ENCODE measurements around the gene DHODH. TPM values are rescaled to one million over a fixed set of nuclear protein-coding genes. Genes with fewer than 3 reads are reported as not detected.

The DHODH gene
- total RNA-seq, 2 experiments from 2014 or later: 31.1 to 31.8 TPM

DNA sequence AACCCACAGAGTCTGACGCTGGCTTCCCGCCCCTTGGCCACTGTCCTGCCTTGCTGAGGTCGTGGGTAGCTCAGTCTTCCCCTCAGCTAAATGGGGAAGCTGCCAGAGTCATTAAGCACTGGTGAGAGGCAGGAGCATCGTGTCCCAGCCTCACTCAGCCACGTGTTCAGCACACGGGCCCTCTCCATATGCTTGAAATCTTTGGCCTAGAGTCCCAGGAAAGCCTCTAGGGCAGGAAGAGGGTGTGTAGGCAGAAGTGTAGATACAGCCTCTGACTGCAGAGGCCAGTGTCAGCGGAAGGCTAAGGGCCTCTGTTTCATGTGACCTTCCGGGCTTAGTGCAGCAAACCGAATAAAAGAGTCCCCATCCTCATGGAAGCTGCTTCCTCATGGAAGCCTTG, 4.1 kb downstream of the DHODH start:
- CTCF ChIA-PET: interaction anchor here (0.9 kb wide), 1 partner anchor 80 kb away, joined by 3 read pairs; the partner anchor contains the start of genes DHX38 and TXNL4B
- POLR2A ChIA-PET: interaction anchor here (0.6 kb wide), 1 partner anchor 10 kb away, joined by 3 read pairs; no protein-coding TSS in a partner anchor

DNA sequence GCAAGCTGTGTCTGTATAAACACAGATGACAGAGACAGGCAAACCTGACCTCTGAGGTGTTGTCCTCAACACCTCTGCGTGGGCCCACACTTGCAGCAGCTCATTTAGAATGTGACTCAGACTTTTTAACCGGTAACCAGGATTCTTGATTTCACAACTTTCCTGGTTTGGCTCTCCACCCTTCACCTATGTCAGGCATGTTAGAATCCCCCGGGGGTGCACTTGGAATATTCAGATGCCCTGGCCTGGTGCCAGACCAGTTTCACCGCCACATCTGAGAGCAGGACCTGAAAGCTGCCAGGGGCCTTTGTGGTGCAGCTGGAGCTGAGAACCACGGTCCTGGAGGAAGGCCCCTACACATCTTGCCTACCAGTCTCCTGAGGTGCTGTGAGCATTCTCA, 4.8 kb downstream of the DHODH start:
- ChIA-PET CTCF (interaction anchor here (0.7 to 0.9 kb wide), 2 partner anchors 19 to 80 kb away, joined by 3 read pairs; partner anchors contain the start of genes DHX38 and TXNL4B), POLR2A (no interaction called here)

DNA sequence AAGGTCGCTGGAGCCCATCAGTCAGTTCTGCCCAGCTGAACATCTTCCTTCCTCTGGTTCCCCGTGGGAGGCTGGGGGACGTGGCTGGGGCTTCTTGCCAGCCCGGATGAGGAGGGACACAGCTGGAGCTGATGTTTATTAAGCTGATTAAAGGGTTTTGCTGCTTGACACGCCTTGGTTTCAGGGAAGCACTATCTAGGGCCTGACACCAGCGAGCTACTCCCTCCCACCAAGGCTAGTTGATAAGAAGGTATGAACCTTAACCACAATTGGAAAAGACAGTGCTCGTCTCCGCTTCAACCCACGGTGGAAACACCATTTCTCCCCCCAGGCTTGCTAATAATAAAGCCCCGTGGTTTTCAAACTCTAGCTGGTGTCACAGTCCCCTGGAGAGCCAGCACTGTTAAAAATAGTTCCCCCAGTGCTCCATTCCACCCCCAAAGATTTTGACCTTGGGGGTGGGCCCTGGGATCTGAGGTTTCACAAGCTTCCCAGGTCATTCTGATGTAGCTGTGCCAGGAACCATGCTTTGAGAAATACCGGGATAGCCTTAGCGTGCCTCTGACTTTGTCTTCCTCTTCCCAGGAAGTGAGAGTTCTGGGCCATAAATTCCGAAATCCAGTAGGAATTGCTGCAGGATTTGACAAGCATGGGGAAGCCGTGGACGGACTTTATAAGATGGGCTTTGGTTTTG, 5.5 kb downstream of the DHODH start:
- ChIA-PET POLR2A (no interaction called here), CTCF (no interaction called here)

DNA sequence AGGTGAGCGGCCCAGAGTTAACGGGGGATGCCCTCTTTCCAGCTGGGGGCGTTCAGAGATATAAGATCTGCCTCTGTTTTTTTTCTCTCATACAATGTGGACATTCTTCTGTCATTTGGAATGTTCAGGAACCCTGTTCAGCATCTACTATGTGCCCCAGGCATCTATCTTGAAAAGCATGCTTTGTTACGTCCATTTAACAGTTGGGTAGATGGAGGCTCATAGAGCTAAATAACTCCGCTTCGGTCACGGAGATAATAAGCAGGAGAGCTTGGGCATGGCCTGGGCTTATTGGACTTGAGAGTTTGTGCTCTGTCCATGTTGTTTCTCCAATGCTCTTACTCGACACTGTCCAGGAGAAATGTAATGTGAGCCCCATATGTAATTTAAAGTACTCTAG, 6.1 kb downstream of the DHODH start:
- POLR2A ChIA-PET: no interaction called here

DNA sequence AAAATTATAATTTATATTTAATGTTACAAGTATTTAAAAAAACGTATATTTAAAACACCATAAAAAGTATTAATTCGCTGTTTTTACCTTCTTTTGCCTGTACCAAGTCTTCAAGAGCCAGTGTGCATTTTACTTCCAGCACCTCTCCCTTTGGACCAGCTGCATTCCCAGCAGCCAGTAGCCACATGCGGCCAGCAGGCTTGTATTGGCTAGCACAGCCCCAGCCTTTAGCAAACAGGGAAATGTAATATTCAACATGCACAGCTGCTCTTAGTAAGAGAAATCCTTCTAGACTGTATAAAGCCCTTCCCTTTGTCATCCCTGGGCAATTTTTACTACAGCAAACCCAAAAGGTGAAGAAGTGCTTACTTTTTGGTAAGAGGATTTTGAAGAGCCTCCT, 6.6 kb downstream of the DHODH start:
- POLR2A ChIA-PET: no interaction called here
- CTCF ChIA-PET: no interaction called here

More for the DNA sequence above, 6.1 kb downstream of the DHODH start:
- CTCF ChIA-PET: no interaction called here

DNA sequence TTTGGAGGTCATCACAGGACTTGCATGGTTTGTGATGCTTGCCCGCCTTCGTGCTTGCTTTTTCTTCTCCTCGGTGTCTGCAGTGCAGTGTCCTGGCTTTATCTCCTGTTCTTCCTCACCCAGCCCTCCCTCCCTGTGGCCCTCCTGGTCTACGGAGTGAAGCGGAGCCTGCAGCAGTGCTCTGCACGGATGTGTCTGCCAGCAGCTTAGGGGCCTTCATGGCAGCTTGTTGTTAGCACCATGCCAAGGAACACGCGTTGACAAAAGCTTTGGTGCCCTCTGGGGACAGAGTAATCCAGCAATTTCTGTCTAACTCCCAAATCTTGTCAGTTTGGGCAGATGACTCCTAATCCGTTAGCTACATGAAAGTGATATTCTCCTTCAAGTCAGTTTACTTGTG, 9.9 kb downstream of the DHODH start:
- POLR2A ChIA-PET: no interaction called here
- CTCF ChIA-PET: no interaction called here

DNA sequence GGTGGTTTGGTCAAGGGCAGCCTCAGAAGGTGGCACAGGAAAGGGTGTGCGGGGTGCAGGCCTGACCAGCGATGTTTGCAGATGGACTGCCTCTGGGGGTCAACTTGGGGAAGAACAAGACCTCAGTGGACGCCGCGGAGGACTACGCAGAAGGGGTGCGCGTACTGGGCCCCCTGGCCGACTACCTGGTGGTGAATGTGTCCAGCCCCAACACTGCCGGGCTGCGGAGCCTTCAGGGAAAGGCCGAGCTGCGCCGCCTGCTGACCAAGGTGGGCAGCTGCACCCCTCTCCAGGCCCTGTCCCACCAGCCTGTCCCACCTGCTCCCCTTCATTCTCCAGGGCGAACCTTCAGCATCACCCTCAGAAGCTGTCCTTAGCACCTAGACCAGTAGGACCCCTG, 12.5 kb downstream of the DHODH start:
- POLR2A ChIA-PET: no interaction called here
- CTCF ChIA-PET: no interaction called here

DNA sequence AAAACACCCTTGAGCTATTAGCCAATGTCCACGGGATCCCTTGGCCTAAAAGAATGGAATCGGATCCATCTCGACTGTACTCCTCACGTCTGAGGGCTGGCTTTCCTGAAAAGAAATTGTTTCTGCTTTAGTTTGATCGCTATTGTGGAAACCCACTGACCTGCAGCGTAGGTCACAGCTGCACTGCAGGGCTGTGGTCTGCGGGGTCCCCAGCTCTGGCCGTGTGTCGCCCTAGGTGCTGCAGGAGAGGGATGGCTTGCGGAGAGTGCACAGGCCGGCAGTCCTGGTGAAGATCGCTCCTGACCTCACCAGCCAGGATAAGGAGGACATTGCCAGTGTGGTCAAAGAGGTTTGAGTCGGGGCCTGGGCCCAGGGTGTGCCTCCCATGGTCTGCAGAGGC, 13.6 kb downstream of the DHODH start:
- ChIA-PET CTCF (no interaction called here), POLR2A (interaction anchor here (0.6 kb wide), 1 partner anchor 10 kb away, joined by 3 read pairs; no protein-coding TSS in a partner anchor)

DNA sequence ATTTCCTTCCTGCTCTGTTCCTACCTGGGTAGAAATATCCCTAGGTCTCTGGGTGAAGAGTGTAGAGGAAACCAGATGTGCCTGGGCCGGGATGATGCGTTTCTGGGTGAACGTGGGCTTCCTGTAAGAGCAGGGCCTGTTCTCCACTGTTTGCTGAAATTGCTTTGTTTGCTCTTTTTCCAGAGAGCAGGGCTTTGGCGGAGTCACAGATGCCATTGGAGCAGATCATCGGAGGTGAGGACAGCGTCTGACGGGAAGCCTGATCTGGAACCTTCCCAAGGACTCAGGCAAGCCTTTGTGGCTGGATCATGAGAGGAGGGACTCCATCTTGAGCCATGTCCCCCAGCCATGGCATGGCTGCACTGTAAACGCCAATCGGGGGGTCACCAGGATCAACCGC, 15.4 kb downstream of the DHODH start:
- CTCF ChIA-PET: no interaction called here

DNA sequence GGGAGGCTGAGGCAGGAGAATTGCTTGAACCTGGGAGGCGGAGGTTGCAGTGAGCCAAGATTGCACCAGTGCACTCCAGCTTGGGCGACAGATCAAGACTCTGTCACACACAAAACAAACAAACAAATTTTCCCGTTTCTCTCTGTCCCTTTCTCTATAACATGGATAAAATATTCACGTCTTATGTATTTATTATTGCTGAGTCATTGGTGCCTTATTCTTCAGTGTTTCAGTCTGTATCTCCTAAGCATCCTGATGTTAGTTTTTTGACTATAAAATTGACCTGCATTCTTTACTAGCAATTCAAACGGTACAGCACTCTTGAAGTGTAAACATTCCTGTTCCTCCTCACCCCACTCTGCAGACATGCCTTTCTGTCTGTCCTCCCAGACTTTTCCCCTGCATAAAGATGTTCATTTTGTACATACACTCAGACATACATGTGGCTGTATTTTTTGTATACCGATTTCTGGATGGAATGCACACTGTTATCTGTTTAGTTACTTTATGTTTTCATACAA, 16.4 kb downstream of the DHODH start:
- POLR2A ChIA-PET: no interaction called here
- CTCF ChIA-PET: no interaction called here

More for the DNA sequence above, 15.4 kb downstream of the DHODH start:
- POLR2A ChIA-PET: no interaction called here

DNA sequence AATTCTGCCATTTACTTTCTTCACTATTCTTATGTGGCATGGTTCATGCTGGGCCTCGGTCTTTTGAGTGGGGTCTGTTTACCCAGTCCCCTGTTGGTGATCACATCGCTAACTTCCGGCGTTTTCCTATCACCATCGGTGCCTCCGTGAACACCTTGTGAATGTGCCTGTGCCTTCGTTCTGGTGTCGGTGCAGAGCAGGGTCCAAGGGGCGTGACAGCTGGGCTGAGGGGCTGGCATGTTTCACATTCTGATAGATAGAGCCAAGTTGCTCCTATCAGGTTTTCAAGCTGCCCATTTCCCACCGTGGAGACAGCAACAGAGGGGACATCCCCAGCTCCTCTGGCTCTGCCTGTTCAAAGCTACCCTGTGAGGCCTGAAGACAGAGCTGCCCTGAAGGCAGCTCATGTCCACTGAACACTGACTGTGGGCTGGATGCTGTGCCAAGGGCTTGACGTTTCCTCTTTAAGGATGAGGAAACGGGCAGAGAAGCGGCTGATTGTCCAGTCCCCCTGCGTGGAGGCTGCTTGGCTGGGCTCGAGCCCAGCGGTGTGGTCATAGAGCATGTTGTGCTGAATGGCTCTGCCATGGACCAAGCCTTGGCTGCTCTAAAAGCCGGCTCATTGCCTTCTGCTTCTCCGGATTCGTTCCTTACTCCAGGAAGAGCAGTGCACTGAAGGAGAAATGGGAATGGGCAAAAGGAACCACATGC, 17.0 kb downstream of the DHODH start:
- ChIA-PET POLR2A (no interaction called here), CTCF (no interaction called here)

DNA sequence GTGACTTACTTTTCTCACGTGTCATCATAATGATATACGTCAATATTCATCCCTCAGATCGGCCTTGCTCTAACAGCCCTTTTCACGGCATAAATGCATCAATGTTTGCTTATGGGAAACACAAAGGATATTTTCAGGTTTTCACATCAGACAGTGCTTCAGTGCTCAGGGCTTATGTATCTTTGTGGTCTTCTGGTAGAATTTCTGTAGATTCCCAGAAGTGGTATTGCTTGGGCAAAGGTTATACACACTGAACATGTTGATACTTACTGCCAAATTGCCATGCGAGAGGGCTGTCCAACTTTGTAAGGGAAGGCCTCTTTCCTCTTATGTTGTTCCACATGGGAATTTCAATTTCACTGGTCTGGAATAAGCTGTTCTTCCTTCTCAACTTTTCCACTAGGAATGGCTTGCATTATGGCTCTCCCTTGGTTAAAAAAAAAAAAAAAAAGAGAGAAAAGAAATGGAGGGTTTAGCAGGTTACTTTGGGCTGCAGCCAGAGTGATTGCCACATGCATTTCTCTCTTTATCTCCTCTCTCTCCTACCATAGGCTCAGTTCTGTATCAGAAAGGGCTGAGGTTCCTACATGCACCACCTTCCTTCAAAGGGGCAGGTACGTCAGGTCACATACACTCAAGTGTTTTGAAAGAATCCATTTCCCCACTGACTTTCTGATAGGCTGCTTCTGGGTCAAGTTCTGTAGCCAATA, 19.3 kb downstream of the DHODH start:
- POLR2A ChIA-PET: no interaction called here
- CTCF ChIA-PET: no interaction called here

DNA sequence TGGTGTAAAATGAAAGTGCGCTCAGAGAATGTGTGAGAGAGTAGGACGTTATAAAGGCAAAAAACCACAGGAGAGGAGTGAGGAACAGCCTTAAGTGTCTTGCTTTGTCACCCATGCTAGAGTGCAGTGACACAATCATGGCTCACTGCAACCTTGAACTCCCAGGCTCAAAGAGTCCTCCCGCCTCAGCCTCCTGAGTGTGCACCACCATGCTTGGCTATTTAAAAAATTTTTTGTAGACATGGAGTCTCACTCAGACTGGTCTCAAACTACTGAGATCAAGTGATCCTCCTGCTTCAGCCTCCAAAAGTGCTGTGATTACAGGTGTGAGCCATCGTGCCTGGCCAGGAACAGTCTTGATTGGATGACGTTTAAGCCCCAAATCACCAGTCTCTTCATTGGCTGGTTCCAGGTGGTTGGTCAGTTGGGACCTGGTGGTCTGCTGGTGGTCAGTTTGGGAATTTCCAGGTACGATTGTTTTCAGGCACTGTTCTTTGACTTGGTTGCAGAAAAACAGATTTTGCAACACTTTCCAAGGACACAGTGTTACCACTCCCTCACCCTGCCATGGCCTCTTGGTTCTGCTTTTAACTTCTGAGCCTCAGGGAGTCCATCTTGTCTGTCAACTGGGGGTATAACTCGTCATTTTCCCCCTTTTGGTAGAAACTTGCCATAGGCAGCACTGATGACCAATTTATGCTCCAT, 21.2 kb downstream of the DHODH start:
- ChIA-PET POLR2A (no interaction called here), CTCF (no interaction called here)

DNA sequence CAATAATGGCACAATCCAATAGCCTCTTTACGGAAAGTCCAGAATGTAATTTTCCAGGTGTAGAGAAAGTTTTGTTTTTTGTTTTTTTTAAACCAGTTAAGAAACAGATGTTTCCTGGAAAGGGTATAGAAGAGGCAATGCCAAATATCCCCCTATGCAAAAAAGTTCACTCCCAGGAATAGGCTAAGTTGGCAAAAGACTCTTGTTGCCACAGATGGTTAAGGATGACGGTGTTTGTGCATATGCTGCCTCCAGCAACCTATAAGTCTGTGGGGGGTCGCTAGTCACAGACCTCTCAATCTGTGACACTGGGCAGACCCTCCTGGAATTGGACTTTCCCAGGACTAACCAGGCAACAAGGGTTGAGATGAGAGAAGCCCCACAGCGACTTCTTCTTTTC, 24.9 kb downstream of the DHODH start:
- POLR2A ChIA-PET: no interaction called here
- CTCF ChIA-PET: no interaction called here

DNA sequence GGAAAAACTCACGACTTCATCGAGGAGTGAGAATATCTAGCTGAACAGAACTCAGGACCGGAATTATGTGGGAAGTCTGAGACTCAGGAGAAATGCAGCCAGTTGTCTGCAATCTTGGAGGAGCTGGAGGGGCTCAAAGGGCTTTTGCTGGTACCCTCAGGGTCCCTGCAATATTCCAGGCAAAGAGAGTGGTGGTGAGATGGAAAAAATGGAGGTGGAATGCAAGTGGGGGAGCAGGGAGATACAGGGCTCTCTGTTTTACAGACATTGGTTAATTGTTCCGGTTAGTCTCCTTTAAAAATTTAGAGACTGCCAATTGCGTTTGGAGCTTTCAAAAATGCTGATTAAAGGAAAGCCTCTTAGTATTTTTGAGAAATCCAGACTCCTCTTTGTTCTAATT, 27.6 kb downstream of the DHODH start:
- ChIA-PET POLR2A (no interaction called here), CTCF (no interaction called here)

DNA sequence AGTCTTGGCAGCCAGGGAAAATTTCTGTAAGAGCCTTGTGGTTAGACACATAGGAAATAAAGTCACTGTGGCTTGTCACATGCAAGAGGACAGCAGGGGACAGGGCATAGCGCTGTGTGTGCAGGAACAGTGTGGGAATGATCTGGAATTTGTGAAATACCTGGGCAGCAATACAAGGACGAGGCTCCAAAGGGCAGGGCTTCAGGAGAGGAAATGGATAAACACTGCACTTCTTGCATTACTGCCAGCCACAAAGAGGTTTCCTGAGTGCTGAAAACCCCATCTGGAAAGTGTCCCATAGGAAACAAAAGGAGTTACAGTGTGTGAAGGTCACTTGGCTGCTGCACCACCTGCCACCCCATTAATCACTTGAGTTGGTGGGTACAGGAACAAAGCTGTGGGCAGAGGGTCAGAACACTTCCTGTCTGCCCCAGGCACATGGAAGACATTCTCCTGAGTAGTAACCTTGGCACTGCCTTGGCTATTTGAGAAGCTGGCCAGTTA, 33.7 kb downstream of the DHODH start:
- ChIA-PET POLR2A (no interaction called here), CTCF (no interaction called here)

DNA sequence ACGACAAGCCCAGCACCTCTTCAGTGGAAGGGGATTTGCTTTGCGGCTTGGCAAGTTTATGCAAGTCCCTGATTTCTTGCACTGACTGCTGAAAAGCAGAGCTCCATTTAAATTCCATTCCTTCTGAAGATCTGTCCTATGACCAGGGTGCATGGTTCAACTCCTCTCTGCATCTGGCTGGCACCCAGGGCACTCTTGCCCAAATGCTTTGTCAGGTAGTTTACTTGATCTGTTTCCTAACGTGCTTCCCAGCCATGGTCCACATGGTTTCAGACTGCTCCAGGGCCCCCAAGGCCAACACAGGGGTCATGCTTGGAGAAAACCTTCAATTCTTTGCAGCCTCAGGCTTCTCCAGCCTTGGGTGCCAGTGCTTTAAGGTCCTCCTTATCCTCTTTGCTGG, 34.5 kb downstream of the DHODH start:
- CTCF ChIA-PET: interaction anchor here (0.8 kb wide), 1 partner anchor 24 kb away, joined by 3 read pairs; no protein-coding TSS in a partner anchor

DNA sequence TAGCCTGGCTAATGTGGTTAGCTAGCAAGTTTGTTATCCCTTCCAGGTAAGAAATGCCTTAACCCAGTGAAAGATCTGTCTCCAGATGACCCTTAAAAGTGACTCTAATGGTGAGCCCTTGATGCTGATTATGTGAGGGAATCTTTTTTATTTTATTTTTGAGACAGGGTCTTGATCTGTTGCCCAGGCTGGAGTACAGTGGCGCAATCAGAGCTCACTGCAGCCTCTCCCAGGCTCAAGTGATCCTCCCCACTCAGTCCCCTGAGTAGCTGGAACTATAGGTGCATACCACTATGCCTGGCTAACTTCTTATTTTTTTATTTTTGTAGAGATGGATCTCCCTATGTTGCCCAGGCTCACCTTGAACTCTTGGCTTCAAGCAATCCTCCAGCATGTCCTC, 35.0 kb downstream of the DHODH start:
- CTCF ChIA-PET: interaction anchor here (0.8 kb wide), 1 partner anchor 23 kb away, joined by 3 read pairs; no protein-coding TSS in a partner anchor

More for the DNA sequence above, 34.5 kb downstream of the DHODH start:
- POLR2A ChIA-PET: no interaction called here

DNA sequence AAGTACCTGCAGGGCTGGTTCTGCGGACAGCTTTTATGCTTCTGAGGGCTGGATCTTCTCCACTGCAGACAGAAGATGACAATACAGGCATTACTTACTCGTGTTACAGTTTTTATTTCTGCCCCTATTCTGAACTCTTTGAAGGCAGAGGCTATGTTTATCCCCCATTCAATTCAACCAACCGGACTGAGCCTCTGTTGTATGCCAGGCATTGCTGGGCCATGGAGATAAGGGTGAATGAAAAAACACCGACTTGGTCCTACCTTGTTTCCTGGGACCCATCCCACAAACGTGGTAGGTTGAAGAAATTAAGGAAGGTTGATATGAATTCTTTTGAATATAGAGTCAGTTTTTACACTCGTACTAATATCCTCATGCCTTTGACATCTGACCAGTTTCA, 35.8 kb downstream of the DHODH start:
- CTCF ChIA-PET: interaction anchor here (0.5 kb wide), 1 partner anchor 79 kb away, joined by 6 read pairs; no protein-coding TSS in a partner anchor

More for the DNA sequence above, 35.0 kb downstream of the DHODH start:
- POLR2A ChIA-PET: no interaction called here

More for the DNA sequence above, 35.8 kb downstream of the DHODH start:
- POLR2A ChIA-PET: no interaction called here

All from activated CD8-positive, alpha-beta memory T cell treated with anti-CD3 and anti-CD28 coated beads for 36 hours (primary cell).